DOHH2 (cell line): ENCODE measurements around the gene YIPF5.

Experiments used
- H3F3A ChIP-seq: fragments of 200-600 bp; sonication (generic), shearing (Covaris generic); 2 replicates; pipeline ENCODE4 v1.6.0; 2016; ENCODE audit warnings: antibody characterized with exemption, mild to moderate bottlenecking; ENCODE audit not compliant: control insufficient read depth, insufficient read depth
- H3K27ac ChIP-seq: fragments of 200-600 bp; sonication (generic); 2 replicates; pipeline ENCODE4 v1.5.1; 2014; ENCODE audit warnings: low read depth, mild to moderate bottlenecking, low read length, moderate library complexity
- H3K27me3 ChIP-seq: fragments of 200-600 bp; sonication (generic); 2 replicates; pipeline ENCODE4 v1.6.1; 2014; ENCODE audit warnings: mild to moderate bottlenecking, low read length, mixed read lengths; ENCODE audit not compliant: control insufficient read depth
- H3K36me3 ChIP-seq: fragments of 200-600 bp; sonication (generic); 2 replicates; pipeline ENCODE4 v1.6.1; 2014; ENCODE audit warnings: mild to moderate bottlenecking, low read length, moderate library complexity, mixed read lengths; ENCODE audit not compliant: control insufficient read depth
- H3K4me1 ChIP-seq: fragments of 200-600 bp; sonication (generic); 2 replicates; pipeline ENCODE4 v1.6.1; 2014; ENCODE audit warnings: mild to moderate bottlenecking, low read length, mixed read lengths; ENCODE audit not compliant: control insufficient read depth
- H3K4me2 ChIP-seq: fragments of 200-600 bp; sonication (generic); 2 replicates; pipeline ENCODE4 v1.6.0; 2014; ENCODE audit warnings: mild to moderate bottlenecking, low read length, moderate library complexity
- H3K4me3 ChIP-seq: fragments of 200-600 bp; sonication (generic); 2 replicates; pipeline ENCODE4 v1.5.1; 2014; ENCODE audit warnings: mild to moderate bottlenecking, low read length, mixed read lengths
- H3K79me2 ChIP-seq: fragments of 200-600 bp; sonication (generic); 2 replicates; pipeline ENCODE4 v1.6.1; 2014; ENCODE audit warnings: mild to moderate bottlenecking, low read length, mixed read lengths; ENCODE audit not compliant: control insufficient read depth
- H3K9me2 ChIP-seq: fragments of 200-600 bp; sonication (generic); replicated peaks from 2 replicates; pipeline ENCODE4 v1.6.1; 2014; ENCODE audit warnings: mild to moderate bottlenecking, low read length, mixed read lengths; ENCODE audit not compliant: control insufficient read depth
- H3K9me3 ChIP-seq: fragments of 200-600 bp; sonication (generic); 2 replicates; pipeline ENCODE4 v1.6.1; 2014; ENCODE audit warnings: antibody characterized with exemption, low read length, mixed read lengths; ENCODE audit not compliant: control insufficient read depth, insufficient read depth
- H4K20me1 ChIP-seq: fragments of 200-600 bp; sonication (generic); 2 replicates; pipeline ENCODE4 v1.6.0; 2014; ENCODE audit warnings: low read depth, mild to moderate bottlenecking, antibody characterized with exemption, low read length, moderate library complexity; ENCODE audit not compliant: control insufficient read depth, insufficient read depth
- CTCF ChIP-seq: fragments of 200-600 bp; sonication (generic); IDR thresholded peaks from one replicate; pipeline ENCODE4 v1.5.1; 2014; ENCODE audit warnings: antibody characterized with exemption, mild to moderate bottlenecking, low read depth, low read length; ENCODE audit not compliant: poor library complexity, severe bottlenecking
- EZH2phosphoT487 ChIP-seq: fragments of 200-600 bp; sonication (generic); IDR thresholded peaks from 2 replicates; pipeline ENCODE4 v1.6.1; 2017; ENCODE audit warnings: borderline replicate concordance, mild to moderate bottlenecking, antibody characterized with exemption, low read length, moderate library complexity, mixed read lengths

Gene YIPF5

GRCh38 chr5:144209361-144209760, 38.9 kb upstream of the YIPF5 start:
- no peak for TF ChIP-seq EZH2phosphoT487
- no peak for TF ChIP-seq CTCF
- H3K4me3 ChIP-seq = no peak overlapping the region
- H3K27me3 ChIP-seq = peaks cover 28% of the 10 kb centered on the region
- no peak overlapping the region for H3K4me2 ChIP-seq
- no peak overlapping the region for H3K27ac ChIP-seq
- H3K36me3 ChIP-seq = no peaks in the 10 kb centered on the region
- H3K79me2 ChIP-seq = no peaks in the 10 kb centered on the region
- H4K20me1 ChIP-seq = no peaks in the 10 kb centered on the region
- H3F3A ChIP-seq = no peaks in the 10 kb centered on the region
- no peaks in the 10 kb centered on the region for H3K9me3 ChIP-seq
- no peaks in the 10 kb centered on the region for H3K4me1 ChIP-seq
- H3K9me2 ChIP-seq = no peaks in the 10 kb centered on the region

GRCh38 chr5:144207875-144208444, 37.5 kb upstream of the YIPF5 start:
- Histone ChIP-seq H3K4me2 (no peak overlapping the region), H3K9me3 (no peaks in the 10 kb centered on the region), H3K9me2 (no peaks in the 10 kb centered on the region), H3K36me3 (no peaks in the 10 kb centered on the region), H4K20me1 (no peaks in the 10 kb centered on the region), H3K27ac (no peak overlapping the region), H3K4me3 (no peak overlapping the region), H3K4me1 (no peaks in the 10 kb centered on the region), H3F3A (no peaks in the 10 kb centered on the region), H3K27me3 (peaks cover 27% of the 10 kb centered on the region), H3K79me2 (no peaks in the 10 kb centered on the region)
- no peak for TF ChIP-seq CTCF
- TF ChIP-seq EZH2phosphoT487 = no peak

- Histone ChIP-seq H3K36me3 (no peaks in the 10 kb centered on the region), H3K4me2 (no peak overlapping the region), H4K20me1 (no peaks in the 10 kb centered on the region), H3K79me2 (no peaks in the 10 kb centered on the region), H3K4me1 (no peaks in the 10 kb centered on the region), H3F3A (no peaks in the 10 kb centered on the region), H3K4me3 (no peak overlapping the region), H3K9me3 (no peaks in the 10 kb centered on the region), H3K27me3 (peaks cover 22% of the 10 kb centered on the region), H3K9me2 (no peaks in the 10 kb centered on the region), H3K27ac (no peak overlapping the region)
- TF ChIP-seq EZH2phosphoT487 (no peak), CTCF (no peak)
Measured at GRCh38 chr5:144206141-144206540, 35.7 kb upstream of the YIPF5 start.
